GM12878 (cell line): Measurements from ENCODE around the gene KCNN3. TPM values are rescaled to one million over a fixed set of nuclear protein-coding genes. Genes with fewer than 3 reads are reported as not detected.

ENCODE experiments used
- ATAC-seq: fragments of 200-7000 bp; cut with Tn5 transposase; 3 replicates; pipeline ENCODE4 v1.9.1; 2020; ENCODE audit warnings: mild to moderate bottlenecking, moderate library complexity
- BruUV-seq: library from RNA; stranded (reverse); fragments of 400-500 nt; replicated peaks from 2 replicates; lab custom pipeline; 2021; lab: Mats Ljungman, UMichigan
- CTCF ChIA-PET: fragments of 300-600 bp; sonication (Branson Sonifier 250); formaldehyde crosslinking; extraction: SDS; loops from one replicate; lab custom pipeline; 2021; ENCODE audit warnings: inconsistent platforms; lab: Yijun Ruan, JAX
- POLR2A ChIA-PET: fragments of 350-600 bp; formaldehyde crosslinking; extraction: SDS; loops from one replicate; lab custom pipeline; 2021; ENCODE audit warnings: inconsistent platforms; lab: Charles Lee
- RAD21 ChIA-PET: fragments of 300-600 bp; sonication (Branson Sonifier 250); formaldehyde crosslinking; loops from one replicate; lab custom pipeline; 2023; ENCODE audit warnings: antibody characterized with exemption; ENCODE audit not compliant: unreplicated experiment; lab: Charles Lee
- SMC1A ChIA-PET: fragments of 300-600 bp; sonication (Branson Sonifier 250); formaldehyde crosslinking; loops from one replicate; lab custom pipeline; 2023; ENCODE audit not compliant: unreplicated experiment, uncharacterized antibody; lab: Charles Lee
- DNase-seq: peaks from one replicate; pipeline ENCODE4 v3.0.0-alpha.2; 2011; ENCODE audit warnings: low read depth, low spot score
- FAIRE-seq: peaks from 3 replicates; lab custom pipeline; 2011; peaks lifted over from hg19 to GRCh38; lab: Jason Lieb, UNC
- H2AFZ ChIP-seq: 2 replicates; pipeline ENCODE4 v1.6.0; 2011; ENCODE audit warnings: low read depth, low read length, control low read depth; ENCODE audit not compliant: control insufficient read depth
- H3K27ac ChIP-seq: 2 replicates; pipeline ENCODE4 v1.5.1; 2011; ENCODE audit warnings: control low read depth; ENCODE audit not compliant: control insufficient read depth, insufficient read depth
- H3K27me3 ChIP-seq, 2 experiments: replicated peaks in 1 of 2; 2 replicates each; pipeline versions ENCODE4 v1.6.0 to v1.6.1; 2011; ENCODE audit warnings: low read length in 1 of 2; ENCODE audit not compliant: control insufficient read depth in 2 of 2, insufficient read depth in 2 of 2
- H3K36me3 ChIP-seq, 2 experiments: 2 replicates each; pipeline ENCODE4 v1.5.1; 2011; ENCODE audit warnings: low read length in 1 of 2; ENCODE audit not compliant: control insufficient read depth in 2 of 2, insufficient read depth in 2 of 2
- H3K4me1 ChIP-seq: 2 replicates; pipeline ENCODE4 v1.6.1; 2011; ENCODE audit warnings: mild to moderate bottlenecking, low read length, moderate library complexity, mixed read lengths; ENCODE audit not compliant: control insufficient read depth, insufficient read depth
- H3K4me2 ChIP-seq: 2 replicates; pipeline ENCODE4 v1.6.0; 2011; ENCODE audit warnings: control low read depth; ENCODE audit not compliant: control insufficient read depth, insufficient read depth
- H3K4me3 ChIP-seq: fragments of 200-600 bp; sonication (generic); 2 replicates; pipeline ENCODE4 v1.5.1; 2016
- H3K79me2 ChIP-seq: 2 replicates; pipeline ENCODE4 v1.6.0; 2011; ENCODE audit warnings: low read length; ENCODE audit not compliant: control insufficient read depth, insufficient read depth
- H3K9ac ChIP-seq: 2 replicates; pipeline ENCODE4 v1.8.0; 2011; ENCODE audit warnings: low read length, control low read depth, mixed read lengths; ENCODE audit not compliant: control insufficient read depth, insufficient read depth
- H3K9me3 ChIP-seq: replicated peaks from 3 replicates; pipeline ENCODE4 v1.5.1; 2011; ENCODE audit warnings: mild to moderate bottlenecking, low read length; ENCODE audit not compliant: control insufficient read depth, insufficient read depth
- H4K20me1 ChIP-seq: 2 replicates; pipeline ENCODE4 v1.6.0; 2011; ENCODE audit not compliant: control insufficient read depth, insufficient read depth
- JUND ChIP-seq: IDR thresholded peaks from 2 replicates; pipeline ENCODE4 v1.6.1; 2012; ENCODE audit warnings: low read depth, mild to moderate bottlenecking, low read length, improper control_type of control experiment, moderate library complexity
- MEF2B ChIP-seq: fragments of 450-650 bp; IDR thresholded peaks from 2 replicates; pipeline ENCODE4 v1.6.1; 2018; ENCODE audit warnings: mild to moderate bottlenecking, moderate library complexity; ENCODE audit not compliant: partially characterized antibody, poor library complexity, severe bottlenecking
- PML ChIP-seq: IDR thresholded peaks from 2 replicates; pipeline ENCODE4 v1.6.1; 2012; ENCODE audit warnings: low read length, inconsistent platforms
- RAD51 ChIP-seq: fragments of 450-650 bp; IDR thresholded peaks from 2 replicates; pipeline ENCODE4 v1.6.1; 2016; ENCODE audit warnings: moderate library complexity, mild to moderate bottlenecking, inconsistent platforms
- TCF7 ChIP-seq: IDR thresholded peaks from 2 replicates; pipeline ENCODE4 v1.6.1; 2014; ENCODE audit warnings: antibody characterized with exemption, borderline replicate concordance
- WGBS: methylation state at CpG from one replicate; pipeline ENCODE4 v1.1.6; 2016; ENCODE audit warnings: low lambda C conversion rate; ENCODE audit not compliant: insufficient replicate concordance, insufficient coverage; ENCODE audit errors: missing lambda C conversion rate; 5-methylcytosine and 5-hydroxymethylcytosine counted together
- in situ Hi-C: fragments of 300-500 bp; cut with MboI; formaldehyde crosslinking; loops from 9 replicates; pipeline ENCODE4 v1.14.3; 2018; ENCODE audit warnings: mixed read lengths
- intact Hi-C: fragments of 100-400 bp; cut with micrococcal nuclease; formaldehyde crosslinking; loops from one replicate; pipeline ENCODE4 v1.14.2; 2022; ENCODE audit not compliant: unreplicated experiment
- polyA plus RNA-seq, 11 experiments: library from polyadenylated mRNA; depleted of rRNA in 4 of 11; unstranded in 6 of 11; stranded (reverse) in 5 of 11; fragments of >200 nt; fragmentation: Nextera tagmentation in 4 of 11; fragmentation: Illumina TruSeq in 1 of 11; extraction: Ambion mirVana in 4 of 11; extraction: Trizol in 1 of 11; gene quantifications; 1 replicate in 1 of 11; 2 replicates in 10 of 11; pipeline versions ENCODE4 v1.2.1 to v1.2.3, GENCODE V29; 2011 to 2016; ENCODE audit warnings: inconsistent platforms in 2 of 11, missing spikeins in 2 of 11, low read depth in 1 of 11
- total RNA-seq, 4 experiments: library from RNA; depleted of rRNA in 3 of 4; stranded (reverse); fragments of >200 nt in 3 of 4; fragmentation: Illumina TruSeq in 1 of 4; extraction: Trizol in 1 of 4; gene quantifications; 2 replicates each; pipeline versions ENCODE4 v1.2.1 to v1.2.3, GENCODE V29; 2013 to 2021
- TF ChIP-seq, protein P1 (sequence below): fragments of 150-350 bp; IDR thresholded peaks from 2 replicates; pipeline ENCODE4 v1.6.1; 2014; ENCODE audit warnings: mild to moderate bottlenecking, low read depth, low read length
- TF ChIP-seq, protein P2 (sequence below): fragments of 450-650 bp; IDR thresholded peaks from 2 replicates; pipeline ENCODE4 v1.6.1; 2017; ENCODE audit warnings: antibody characterized with exemption, mild to moderate bottlenecking, moderate library complexity

Gene KCNN3
- total and polyA plus RNA-seq, 10 of the 15 experiments (the other 5 are each of a cell fraction or from before 2014, with no cell fraction given): 3.5 to 26.4 (median 14.9) TPM

- TF ChIP-seq, protein P1, sequence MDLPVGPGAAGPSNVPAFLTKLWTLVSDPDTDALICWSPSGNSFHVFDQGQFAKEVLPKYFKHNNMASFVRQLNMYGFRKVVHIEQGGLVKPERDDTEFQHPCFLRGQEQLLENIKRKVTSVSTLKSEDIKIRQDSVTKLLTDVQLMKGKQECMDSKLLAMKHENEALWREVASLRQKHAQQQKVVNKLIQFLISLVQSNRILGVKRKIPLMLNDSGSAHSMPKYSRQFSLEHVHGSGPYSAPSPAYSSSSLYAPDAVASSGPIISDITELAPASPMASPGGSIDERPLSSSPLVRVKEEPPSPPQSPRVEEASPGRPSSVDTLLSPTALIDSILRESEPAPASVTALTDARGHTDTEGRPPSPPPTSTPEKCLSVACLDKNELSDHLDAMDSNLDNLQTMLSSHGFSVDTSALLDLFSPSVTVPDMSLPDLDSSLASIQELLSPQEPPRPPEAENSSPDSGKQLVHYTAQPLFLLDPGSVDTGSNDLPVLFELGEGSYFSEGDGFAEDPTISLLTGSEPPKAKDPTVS: no peak
- TF ChIP-seq PML: no peak
- TF ChIP-seq MEF2B: peak; percentile 22
- TF ChIP-seq JUND: no peak
- TF ChIP-seq RAD51: no peak
- TF ChIP-seq, protein P2, sequence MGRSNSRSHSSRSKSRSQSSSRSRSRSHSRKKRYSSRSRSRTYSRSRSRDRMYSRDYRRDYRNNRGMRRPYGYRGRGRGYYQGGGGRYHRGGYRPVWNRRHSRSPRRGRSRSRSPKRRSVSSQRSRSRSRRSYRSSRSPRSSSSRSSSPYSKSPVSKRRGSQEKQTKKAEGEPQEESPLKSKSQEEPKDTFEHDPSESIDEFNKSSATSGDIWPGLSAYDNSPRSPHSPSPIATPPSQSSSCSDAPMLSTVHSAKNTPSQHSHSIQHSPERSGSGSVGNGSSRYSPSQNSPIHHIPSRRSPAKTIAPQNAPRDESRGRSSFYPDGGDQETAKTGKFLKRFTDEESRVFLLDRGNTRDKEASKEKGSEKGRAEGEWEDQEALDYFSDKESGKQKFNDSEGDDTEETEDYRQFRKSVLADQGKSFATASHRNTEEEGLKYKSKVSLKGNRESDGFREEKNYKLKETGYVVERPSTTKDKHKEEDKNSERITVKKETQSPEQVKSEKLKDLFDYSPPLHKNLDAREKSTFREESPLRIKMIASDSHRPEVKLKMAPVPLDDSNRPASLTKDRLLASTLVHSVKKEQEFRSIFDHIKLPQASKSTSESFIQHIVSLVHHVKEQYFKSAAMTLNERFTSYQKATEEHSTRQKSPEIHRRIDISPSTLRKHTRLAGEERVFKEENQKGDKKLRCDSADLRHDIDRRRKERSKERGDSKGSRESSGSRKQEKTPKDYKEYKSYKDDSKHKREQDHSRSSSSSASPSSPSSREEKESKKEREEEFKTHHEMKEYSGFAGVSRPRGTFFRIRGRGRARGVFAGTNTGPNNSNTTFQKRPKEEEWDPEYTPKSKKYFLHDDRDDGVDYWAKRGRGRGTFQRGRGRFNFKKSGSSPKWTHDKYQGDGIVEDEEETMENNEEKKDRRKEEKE: no peak
- no peak for TF ChIP-seq TCF7
- peaks cover 3 to 13% of the 10 kb centered on the region in 2 experiments; a peak in 3 of 4 replicates for H3K36me3 ChIP-seq
- no peak overlapping the region for H3K4me3 ChIP-seq
- WGBS: 54% methylated on average over 1 of the region's 1 CpG
- H3K4me1 ChIP-seq: peaks cover 3% of the 10 kb centered on the region; the same call in 1 of the 2 replicates
- no peak overlapping the region for H3K27ac ChIP-seq
- ChIA-PET CTCF (interaction anchor here (0.6 kb wide), 1 partner anchor 37 kb away, joined by 3 read pairs; no protein-coding TSS in a partner anchor), RAD21 (no interaction called here), SMC1A (no interaction called here), POLR2A (no interaction called here)
- no peak for ATAC-seq
- H3K4me2 ChIP-seq: no peak overlapping the region
- H2AFZ ChIP-seq: no peak overlapping the region
- H3K9me3 ChIP-seq: no peaks in the 10 kb centered on the region; the same call in 2 of the 3 replicates
- intact Hi-C loops: no loop called here
- no peak for FAIRE-seq
- no peaks in the 10 kb centered on the region for H3K79me2 ChIP-seq
- BruUV-seq: no TSS peak
- no peaks in the 10 kb centered on the region for H4K20me1 ChIP-seq
- in situ Hi-C loops: no loop called here
- no peak overlapping the region for H3K9ac ChIP-seq
- no peak for DNase-seq
- H3K27me3 ChIP-seq: no peaks in the 10 kb centered on the region
Observed at GRCh38 chr1:154711416-154711815, 158.7 kb downstream of the KCNN3 start.
